MCF 10A (cell line): Measurements from ENCODE around the gene COL3A1. TPM values are rescaled to one million over a fixed set of nuclear protein-coding genes. Genes with fewer than 3 reads are reported as not detected.

Source experiments
- BruUV-seq: library from RNA; stranded (reverse); fragments of 400-500 nt; replicated peaks from 2 replicates; lab custom pipeline; 2021; lab: Mats Ljungman, UMichigan
- CTCF ChIA-PET: fragments of 300-600 bp; sonication (Branson Sonifier 250); formaldehyde crosslinking; extraction: SDS; loops from one replicate; lab custom pipeline; 2021; ENCODE audit warnings: antibody characterized with exemption, inconsistent platforms; lab: Yijun Ruan, JAX
- POLR2A ChIA-PET: fragments of 300-600, 350-650 bp; sonication (Branson Sonifier 250); formaldehyde crosslinking; extraction: SDS; loops from one replicate; lab custom pipeline; 2020; ENCODE audit warnings: antibody characterized with exemption, inconsistent platforms; lab: Yijun Ruan, JAX
- DNase-seq: peaks from one replicate; pipeline ENCODE4 v3.0.0-alpha.2; 2018; ENCODE audit not compliant: unreplicated experiment
- H3K27ac Mint-ChIP-seq: one replicate; pipeline ENCODE4 v1.8.0; 2022; ENCODE audit warnings: mild to moderate bottlenecking, low read depth, mixed read lengths; ENCODE audit not compliant: unreplicated experiment
- H3K27me3 Mint-ChIP-seq: one replicate; pipeline ENCODE4 v1.8.0; 2022; ENCODE audit warnings: mixed read lengths; ENCODE audit not compliant: insufficient read depth, unreplicated experiment
- H3K36me3 Mint-ChIP-seq: one replicate; pipeline ENCODE4 v1.8.0; 2022; ENCODE audit warnings: mild to moderate bottlenecking, moderate library complexity, mixed read lengths; ENCODE audit not compliant: insufficient read depth, unreplicated experiment
- H3K4me1 Mint-ChIP-seq: one replicate; pipeline ENCODE4 v1.8.0; 2022; ENCODE audit warnings: mixed read lengths; ENCODE audit not compliant: insufficient read depth, unreplicated experiment
- H3K4me3 Mint-ChIP-seq: one replicate; pipeline ENCODE4 v1.8.0; 2022; ENCODE audit warnings: mild to moderate bottlenecking, moderate library complexity, mixed read lengths; ENCODE audit not compliant: unreplicated experiment
- H3K9me3 Mint-ChIP-seq: one replicate; pipeline ENCODE4 v1.8.0; 2022; ENCODE audit warnings: mixed read lengths; ENCODE audit not compliant: unreplicated experiment
- intact Hi-C: fragments of 100-400 bp; cut with micrococcal nuclease; formaldehyde crosslinking; loops from 2 replicates; pipeline ENCODE4 v1.14.1; 2022
- total RNA-seq: library from RNA; stranded (reverse); gene quantifications from 2 replicates; pipeline ENCODE4 v1.2.3, GENCODE V29; 2022
- TF ChIP-seq, protein P1 (sequence below): fragments of 200-600 bp; IDR thresholded peaks from one replicate; pipeline ENCODE4 v1.8.0; 2022; ENCODE audit warnings: antibody characterized with exemption, mild to moderate bottlenecking; ENCODE audit not compliant: unreplicated experiment

COL3A1 gene
- total RNA-seq, 1 experiment from 2014 or later, result not detected

- DNase-seq, result no peak
- no peaks in the 10 kb centered on the region for H3K36me3 Mint-ChIP-seq
- no peak overlapping the region for H3K4me3 Mint-ChIP-seq
- CTCF ChIA-PET, result interaction anchor here (1.4 kb wide), 1 partner anchor 30 kb away, joined by 3 read pairs; no protein-coding TSS in a partner anchor
- TF ChIP-seq, protein P1, sequence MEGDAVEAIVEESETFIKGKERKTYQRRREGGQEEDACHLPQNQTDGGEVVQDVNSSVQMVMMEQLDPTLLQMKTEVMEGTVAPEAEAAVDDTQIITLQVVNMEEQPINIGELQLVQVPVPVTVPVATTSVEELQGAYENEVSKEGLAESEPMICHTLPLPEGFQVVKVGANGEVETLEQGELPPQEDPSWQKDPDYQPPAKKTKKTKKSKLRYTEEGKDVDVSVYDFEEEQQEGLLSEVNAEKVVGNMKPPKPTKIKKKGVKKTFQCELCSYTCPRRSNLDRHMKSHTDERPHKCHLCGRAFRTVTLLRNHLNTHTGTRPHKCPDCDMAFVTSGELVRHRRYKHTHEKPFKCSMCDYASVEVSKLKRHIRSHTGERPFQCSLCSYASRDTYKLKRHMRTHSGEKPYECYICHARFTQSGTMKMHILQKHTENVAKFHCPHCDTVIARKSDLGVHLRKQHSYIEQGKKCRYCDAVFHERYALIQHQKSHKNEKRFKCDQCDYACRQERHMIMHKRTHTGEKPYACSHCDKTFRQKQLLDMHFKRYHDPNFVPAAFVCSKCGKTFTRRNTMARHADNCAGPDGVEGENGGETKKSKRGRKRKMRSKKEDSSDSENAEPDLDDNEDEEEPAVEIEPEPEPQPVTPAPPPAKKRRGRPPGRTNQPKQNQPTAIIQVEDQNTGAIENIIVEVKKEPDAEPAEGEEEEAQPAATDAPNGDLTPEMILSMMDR, result no peak
- H3K9me3 Mint-ChIP-seq, result no peaks in the 10 kb centered on the region
- POLR2A ChIA-PET, result interaction anchor here (0.5 to 0.7 kb wide), 2 partner anchors 398 to 1596 kb away, joined by 3 read pairs; no protein-coding TSS in a partner anchor
- no TSS peak for BruUV-seq
- H3K27me3 Mint-ChIP-seq, result no peaks in the 10 kb centered on the region
- H3K27ac Mint-ChIP-seq, result no peak overlapping the region
- intact Hi-C loops, result no loop called here
- peaks cover 5% of the 10 kb centered on the region for H3K4me1 Mint-ChIP-seq
Measured at GRCh38 chr2:189014449-189015138, 40.4 kb downstream of the COL3A1 start.

DNA sequence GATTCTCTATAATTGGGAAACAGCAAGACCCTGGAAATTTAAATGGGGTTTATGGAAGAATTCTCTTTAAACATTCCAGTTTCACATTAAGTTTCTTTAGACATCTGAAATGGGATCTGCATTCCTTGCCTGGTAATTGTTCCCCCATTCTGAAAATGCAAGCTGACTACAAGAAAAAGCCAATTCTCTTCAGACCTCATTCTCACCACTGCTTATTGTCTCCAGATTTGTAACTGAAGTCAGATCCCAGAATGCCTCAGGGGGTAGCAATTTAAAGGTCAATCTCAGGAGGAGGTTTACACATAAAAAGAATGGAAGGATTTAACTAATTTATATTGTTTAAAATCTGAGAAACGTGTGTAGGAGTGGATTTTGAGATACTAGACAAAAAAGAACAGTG, 41.2 kb downstream of the COL3A1 start:
- Mint-ChIP-seq H3K36me3 (no peaks in the 10 kb centered on the region), H3K9me3 (no peaks in the 10 kb centered on the region), H3K27me3 (no peaks in the 10 kb centered on the region), H3K4me1 (peaks cover 5% of the 10 kb centered on the region), H3K27ac (no peak overlapping the region), H3K4me3 (no peak overlapping the region)
- TF ChIP-seq, protein P1, result no peak
- intact Hi-C loops, result no loop called here
- DNase-seq, result no peak
- CTCF ChIA-PET, result no interaction called here
- POLR2A ChIA-PET, result no interaction called here
- BruUV-seq, result no TSS peak

DNA sequence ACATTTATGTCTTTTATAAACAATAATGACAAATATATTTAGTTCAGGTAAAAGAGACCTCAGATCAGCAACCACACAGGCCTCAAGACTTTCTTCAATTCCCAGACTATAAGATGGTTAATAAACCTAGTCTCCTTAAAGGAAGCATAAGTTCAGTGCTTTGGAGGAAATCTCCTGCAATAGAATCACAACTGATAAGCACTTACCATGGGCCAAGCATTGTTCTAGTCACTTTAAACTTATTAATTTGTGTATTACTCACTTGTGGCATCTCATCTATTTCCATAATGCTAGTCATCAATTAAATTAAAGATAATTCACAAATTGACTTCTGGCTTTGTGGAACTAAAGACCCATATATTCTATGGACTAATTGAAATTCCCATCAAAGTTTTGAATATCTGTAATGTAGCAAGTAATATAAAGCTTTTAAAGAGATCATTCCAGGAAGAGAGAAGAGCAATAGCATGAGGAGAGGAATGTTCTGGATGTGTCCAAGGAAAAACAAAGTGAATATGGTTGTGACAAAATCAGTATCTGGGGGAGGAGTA, 42.2 kb downstream of the COL3A1 start:
- Mint-ChIP-seq H3K9me3 (no peaks in the 10 kb centered on the region), H3K27ac (no peak overlapping the region), H3K27me3 (no peaks in the 10 kb centered on the region), H3K36me3 (no peaks in the 10 kb centered on the region), H3K4me3 (no peak overlapping the region), H3K4me1 (peaks cover 5% of the 10 kb centered on the region)
- ChIA-PET CTCF (no interaction called here), POLR2A (no interaction called here)
- DNase-seq, result no peak
- BruUV-seq, result no TSS peak
- TF ChIP-seq, protein P1, result no peak
- intact Hi-C loops, result no loop called here

GRCh38 chr2:189018631-189019030, 44.5 kb downstream of the COL3A1 start:
- ChIA-PET CTCF (no interaction called here), POLR2A (no interaction called here)
- Mint-ChIP-seq H3K36me3 (no peaks in the 10 kb centered on the region), H3K27ac (no peak overlapping the region), H3K27me3 (no peaks in the 10 kb centered on the region), H3K4me1 (peaks cover 5% of the 10 kb centered on the region), H3K9me3 (no peaks in the 10 kb centered on the region), H3K4me3 (no peak overlapping the region)
- no TSS peak for BruUV-seq
- intact Hi-C loops, result no loop called here
- DNase-seq, result no peak
- TF ChIP-seq, protein P1, result no peak
